HepG2 (cell line): ENCODE data around the gene ZNF678. TPM values are rescaled to one million over a fixed set of nuclear protein-coding genes. Genes with fewer than 3 reads are reported as not detected.

ENCODE experiments used
- ARID2 ChIP-seq: sonication (generic); formaldehyde crosslinking; IDR thresholded peaks from 2 replicates; pipeline ENCODE4 v1.8.1; 2022; ENCODE audit warnings: mild to moderate bottlenecking, missing genetic modification reagents, borderline replicate concordance
- FOSL1 ChIP-seq: sonication (generic); formaldehyde crosslinking; IDR thresholded peaks from 2 replicates; pipeline ENCODE4 v1.9.0; 2021; ENCODE audit warnings: missing genetic modification reagents, borderline replicate concordance
- HNRNPLL ChIP-seq: fragments of 200-400 bp; formaldehyde crosslinking; IDR thresholded peaks from 2 replicates; pipeline ENCODE4 v1.6.1; 2017; ENCODE audit warnings: mild to moderate bottlenecking, low read depth, low read length; ENCODE audit not compliant: poor library complexity, severe bottlenecking
- HOXA3 ChIP-seq: sonication (generic); formaldehyde crosslinking; IDR thresholded peaks from 2 replicates; pipeline ENCODE4 v1.5.0; 2020; ENCODE audit warnings: missing genetic modification reagents
- IKZF4 ChIP-seq: sonication (generic); formaldehyde crosslinking; IDR thresholded peaks from 2 replicates; pipeline ENCODE4 v1.5.1; 2020; ENCODE audit warnings: borderline replicate concordance, mild to moderate bottlenecking, low read depth, missing genetic modification reagents; ENCODE audit errors: not compliant biosample characterization
- KMT2B ChIP-seq: IDR thresholded peaks from 2 replicates; pipeline ENCODE4 v1.6.1; 2016; ENCODE audit warnings: missing genetic modification reagents, missing compliant biosample characterization
- NFIB ChIP-seq: sonication (generic); formaldehyde crosslinking; IDR thresholded peaks from 2 replicates; pipeline ENCODE4 v1.9.0; 2021; ENCODE audit warnings: missing genetic modification reagents, mild to moderate bottlenecking, borderline replicate concordance
- RNF2 ChIP-seq: fragments of 450-650 bp; conservative IDR thresholded peaks from 2 replicates; pipeline ENCODE4 v1.6.1; 2016; ENCODE audit warnings: low read depth
- SMAD9 ChIP-seq: sonication (generic); formaldehyde crosslinking; IDR thresholded peaks from 2 replicates; pipeline ENCODE4 v1.5.1; 2020; ENCODE audit warnings: mild to moderate bottlenecking, missing genetic modification reagents
- SMC3 ChIP-seq: IDR thresholded peaks from 2 replicates; pipeline ENCODE4 v1.6.1; 2011; ENCODE audit warnings: low read length, improper control_type of control experiment
- polyA plus RNA-seq, 8 experiments: library from polyadenylated mRNA; depleted of rRNA in 3 of 8; stranded (reverse) in 7 of 8; unstranded in 1 of 8; fragments of >200 nt; fragmentation: Illumina TruSeq in 4 of 8; extraction: Trizol in 4 of 8; gene quantifications; 2 replicates each; pipeline versions ENCODE4 v1.2.1 to v1.2.3, GENCODE V29; 2011 to 2016; ENCODE audit warnings: low read depth in 4 of 8, missing spikeins in 1 of 8, mixed read lengths in 1 of 8; ENCODE audit not compliant: insufficient read depth in 1 of 8
- total RNA-seq, 5 experiments: library from RNA; depleted of rRNA; stranded (reverse); fragments of >200 nt; fragmentation: Illumina TruSeq; extraction: Trizol; gene quantifications; 2 replicates each; pipeline ENCODE4 v1.2.3, GENCODE V29; 2016; ENCODE audit warnings: low read depth in 1 of 5
- TF ChIP-seq, protein P1 (sequence below): sonication (generic); formaldehyde crosslinking; IDR thresholded peaks from 2 replicates; pipeline ENCODE4 v1.8.1; 2023; ENCODE audit warnings: mild to moderate bottlenecking, inconsistent platforms, moderate library complexity, missing genetic modification reagents, borderline replicate concordance
- TF ChIP-seq, protein P2 (sequence below), 2 experiments: sonication (generic) in 1 of 2; formaldehyde crosslinking in 1 of 2; IDR thresholded peaks; 2 replicates each; pipeline versions ENCODE4 v1.4.0 to v1.6.1; 2018 to 2020; ENCODE audit warnings: missing genetic modification reagents in 2 of 2, borderline replicate concordance in 1 of 2, low read depth in 1 of 2, mild to moderate bottlenecking in 1 of 2, missing biosample characterization in 1 of 2
- TF ChIP-seq, protein P3 (sequence below): sonication (generic); formaldehyde crosslinking; IDR thresholded peaks from 2 replicates; pipeline ENCODE4 v1.4.0; 2020; ENCODE audit warnings: missing genetic modification reagents
- TF ChIP-seq, protein P4 (sequence below): IDR thresholded peaks from 2 replicates; pipeline ENCODE4 v1.6.1; 2016
- TF ChIP-seq, protein P5 (sequence below): sonication (generic); formaldehyde crosslinking; IDR thresholded peaks from 2 replicates; pipeline ENCODE4 v1.4.0; 2020; ENCODE audit warnings: missing genetic modification reagents

Gene ZNF678
- total and polyA plus RNA-seq, 2 of the 13 experiments (the other 11 are each of a cell fraction or from before 2014, with no cell fraction given): 2.0 to 7.6 TPM

DNA sequence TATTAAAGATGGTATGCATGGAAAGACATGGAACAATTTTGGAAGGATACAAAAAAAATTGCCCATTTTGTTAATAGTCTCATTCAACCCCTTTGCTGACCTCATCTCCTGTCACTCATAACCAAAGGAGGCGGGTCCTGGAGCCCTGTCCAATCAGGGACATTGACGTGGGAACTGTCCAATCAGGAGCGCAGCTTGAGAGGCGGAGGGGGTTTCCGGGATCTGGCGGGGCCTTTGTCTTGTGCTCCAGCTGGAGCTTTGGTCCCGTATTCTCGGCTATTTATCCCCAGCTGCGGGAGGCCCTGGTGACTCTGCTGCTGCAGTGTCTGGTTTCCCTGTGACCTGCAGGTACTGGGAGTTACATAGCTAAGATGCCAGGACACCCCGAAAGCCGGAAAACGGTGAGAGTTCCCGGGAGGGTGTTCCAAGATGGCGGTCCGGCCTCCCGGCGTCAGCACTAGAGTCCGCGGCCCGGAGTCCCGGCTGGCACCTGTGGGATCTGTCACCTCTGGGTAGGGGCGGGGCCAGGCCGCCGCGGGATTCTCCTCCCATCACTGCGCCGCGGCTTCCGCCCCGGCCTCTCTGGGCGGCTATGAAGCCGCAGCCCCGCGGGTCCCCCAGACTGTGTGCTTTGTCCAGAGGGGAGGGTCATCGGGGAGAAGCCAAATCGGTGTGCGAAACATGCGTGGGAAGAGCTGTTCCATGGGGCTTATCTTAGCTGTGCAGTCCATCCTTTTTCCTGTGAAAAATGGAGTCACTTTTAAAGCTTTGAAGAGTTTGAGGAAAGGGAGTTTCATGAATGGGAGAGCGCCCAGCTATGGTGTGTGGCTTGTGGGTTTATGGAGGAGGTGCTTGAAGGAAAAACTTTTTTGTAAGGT, at the start of gene ZNF678 (continued):
- TF ChIP-seq, protein P1, sequence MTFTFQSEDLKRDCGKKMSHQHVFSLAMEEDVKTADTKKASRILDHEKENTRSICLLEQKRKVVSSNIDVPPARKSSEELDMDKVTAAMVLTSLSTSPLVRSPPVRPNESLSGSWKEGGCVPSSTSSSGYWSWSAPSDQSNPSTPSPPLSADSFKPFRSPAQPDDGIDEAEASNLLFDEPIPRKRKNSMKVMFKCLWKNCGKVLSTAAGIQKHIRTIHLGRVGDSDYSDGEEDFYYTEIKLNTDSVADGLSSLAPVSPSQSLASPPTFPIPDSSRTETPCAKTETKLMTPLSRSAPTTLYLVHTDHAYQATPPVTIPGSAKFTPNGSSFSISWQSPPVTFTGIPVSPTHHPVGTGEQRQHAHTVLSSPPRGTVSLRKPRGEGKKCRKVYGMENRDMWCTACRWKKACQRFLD (CRISPR knock-in tag): 0 out of 2 replicates have a peak, but pooled peaks have one; percentile 44
- TF ChIP-seq FOSL1 (CRISPR knock-in tag) (0 out of 2 replicates have a peak, but pooled peaks have one; percentile 5), HNRNPLL (peak; percentile 77), SMC3 (no peak), SMAD9 (CRISPR knock-in tag) (0 out of 2 replicates have a peak, but pooled peaks have one; percentile 51), KMT2B (peak; percentile 84), IKZF4 (peak; percentile 84), ARID2 (CRISPR knock-in tag) (peak; percentile 86; the same call in 1 of the 2 replicates), RNF2 (no peak), HOXA3 (CRISPR knock-in tag) (peak; percentile 95), NFIB (no peak)
- TF ChIP-seq, protein P2, sequence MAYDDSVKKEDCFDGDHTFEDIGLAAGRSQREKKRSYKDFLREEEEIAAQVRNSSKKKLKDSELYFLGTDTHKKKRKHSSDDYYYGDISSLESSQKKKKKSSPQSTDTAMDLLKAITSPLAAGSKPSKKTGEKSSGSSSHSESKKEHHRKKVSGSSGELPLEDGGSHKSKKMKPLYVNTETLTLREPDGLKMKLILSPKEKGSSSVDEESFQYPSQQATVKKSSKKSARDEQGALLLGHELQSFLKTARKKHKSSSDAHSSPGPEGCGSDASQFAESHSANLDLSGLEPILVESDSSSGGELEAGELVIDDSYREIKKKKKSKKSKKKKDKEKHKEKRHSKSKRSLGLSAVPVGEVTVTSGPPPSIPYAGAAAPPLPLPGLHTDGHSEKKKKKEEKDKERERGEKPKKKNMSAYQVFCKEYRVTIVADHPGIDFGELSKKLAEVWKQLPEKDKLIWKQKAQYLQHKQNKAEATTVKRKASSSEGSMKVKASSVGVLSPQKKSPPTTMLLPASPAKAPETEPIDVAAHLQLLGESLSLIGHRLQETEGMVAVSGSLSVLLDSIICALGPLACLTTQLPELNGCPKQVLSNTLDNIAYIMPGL (CRISPR knock-in tag; IDR thresholded peaks at IDR 0.05; ENCODE audit: borderline replicate concordance in 1 of 2, low read depth in 1 of 2): peak in 1 of 2 experiments; percentile 46; a peak in 1 of 4 replicates
- TF ChIP-seq, protein P3, sequence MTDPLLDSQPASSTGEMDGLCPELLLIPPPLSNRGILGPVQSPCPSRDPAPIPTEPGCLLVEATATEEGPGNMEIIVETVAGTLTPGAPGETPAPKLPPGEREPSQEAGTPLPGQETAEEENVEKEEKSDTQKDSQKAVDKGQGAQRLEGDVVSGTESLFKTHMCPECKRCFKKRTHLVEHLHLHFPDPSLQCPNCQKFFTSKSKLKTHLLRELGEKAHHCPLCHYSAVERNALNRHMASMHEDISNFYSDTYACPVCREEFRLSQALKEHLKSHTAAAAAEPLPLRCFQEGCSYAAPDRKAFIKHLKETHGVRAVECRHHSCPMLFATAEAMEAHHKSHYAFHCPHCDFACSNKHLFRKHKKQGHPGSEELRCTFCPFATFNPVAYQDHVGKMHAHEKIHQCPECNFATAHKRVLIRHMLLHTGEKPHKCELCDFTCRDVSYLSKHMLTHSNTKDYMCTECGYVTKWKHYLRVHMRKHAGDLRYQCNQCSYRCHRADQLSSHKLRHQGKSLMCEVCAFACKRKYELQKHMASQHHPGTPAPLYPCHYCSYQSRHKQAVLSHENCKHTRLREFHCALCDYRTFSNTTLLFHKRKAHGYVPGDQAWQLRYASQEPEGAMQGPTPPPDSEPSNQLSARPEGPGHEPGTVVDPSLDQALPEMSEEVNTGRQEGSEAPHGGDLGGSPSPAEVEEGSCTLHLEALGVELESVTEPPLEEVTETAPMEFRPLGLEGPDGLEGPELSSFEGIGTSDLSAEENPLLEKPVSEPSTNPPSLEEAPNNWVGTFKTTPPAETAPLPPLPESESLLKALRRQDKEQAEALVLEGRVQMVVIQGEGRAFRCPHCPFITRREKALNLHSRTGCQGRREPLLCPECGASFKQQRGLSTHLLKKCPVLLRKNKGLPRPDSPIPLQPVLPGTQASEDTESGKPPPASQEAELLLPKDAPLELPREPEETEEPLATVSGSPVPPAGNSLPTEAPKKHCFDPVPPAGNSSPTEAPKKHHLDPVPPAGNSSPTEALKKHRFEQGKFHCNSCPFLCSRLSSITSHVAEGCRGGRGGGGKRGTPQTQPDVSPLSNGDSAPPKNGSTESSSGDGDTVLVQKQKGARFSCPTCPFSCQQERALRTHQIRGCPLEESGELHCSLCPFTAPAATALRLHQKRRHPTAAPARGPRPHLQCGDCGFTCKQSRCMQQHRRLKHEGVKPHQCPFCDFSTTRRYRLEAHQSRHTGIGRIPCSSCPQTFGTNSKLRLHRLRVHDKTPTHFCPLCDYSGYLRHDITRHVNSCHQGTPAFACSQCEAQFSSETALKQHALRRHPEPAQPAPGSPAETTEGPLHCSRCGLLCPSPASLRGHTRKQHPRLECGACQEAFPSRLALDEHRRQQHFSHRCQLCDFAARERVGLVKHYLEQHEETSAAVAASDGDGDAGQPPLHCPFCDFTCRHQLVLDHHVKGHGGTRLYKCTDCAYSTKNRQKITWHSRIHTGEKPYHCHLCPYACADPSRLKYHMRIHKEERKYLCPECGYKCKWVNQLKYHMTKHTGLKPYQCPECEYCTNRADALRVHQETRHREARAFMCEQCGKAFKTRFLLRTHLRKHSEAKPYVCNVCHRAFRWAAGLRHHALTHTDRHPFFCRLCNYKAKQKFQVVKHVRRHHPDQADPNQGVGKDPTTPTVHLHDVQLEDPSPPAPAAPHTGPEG (CRISPR knock-in tag): 0 out of 2 replicates have a peak, but pooled peaks have one; percentile 33
- TF ChIP-seq, protein P4, sequence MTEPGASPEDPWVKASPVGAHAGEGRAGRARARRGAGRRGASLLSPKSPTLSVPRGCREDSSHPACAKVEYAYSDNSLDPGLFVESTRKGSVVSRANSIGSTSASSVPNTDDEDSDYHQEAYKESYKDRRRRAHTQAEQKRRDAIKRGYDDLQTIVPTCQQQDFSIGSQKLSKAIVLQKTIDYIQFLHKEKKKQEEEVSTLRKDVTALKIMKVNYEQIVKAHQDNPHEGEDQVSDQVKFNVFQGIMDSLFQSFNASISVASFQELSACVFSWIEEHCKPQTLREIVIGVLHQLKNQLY (CRISPR knock-in tag): no peak
- TF ChIP-seq, protein P5, sequence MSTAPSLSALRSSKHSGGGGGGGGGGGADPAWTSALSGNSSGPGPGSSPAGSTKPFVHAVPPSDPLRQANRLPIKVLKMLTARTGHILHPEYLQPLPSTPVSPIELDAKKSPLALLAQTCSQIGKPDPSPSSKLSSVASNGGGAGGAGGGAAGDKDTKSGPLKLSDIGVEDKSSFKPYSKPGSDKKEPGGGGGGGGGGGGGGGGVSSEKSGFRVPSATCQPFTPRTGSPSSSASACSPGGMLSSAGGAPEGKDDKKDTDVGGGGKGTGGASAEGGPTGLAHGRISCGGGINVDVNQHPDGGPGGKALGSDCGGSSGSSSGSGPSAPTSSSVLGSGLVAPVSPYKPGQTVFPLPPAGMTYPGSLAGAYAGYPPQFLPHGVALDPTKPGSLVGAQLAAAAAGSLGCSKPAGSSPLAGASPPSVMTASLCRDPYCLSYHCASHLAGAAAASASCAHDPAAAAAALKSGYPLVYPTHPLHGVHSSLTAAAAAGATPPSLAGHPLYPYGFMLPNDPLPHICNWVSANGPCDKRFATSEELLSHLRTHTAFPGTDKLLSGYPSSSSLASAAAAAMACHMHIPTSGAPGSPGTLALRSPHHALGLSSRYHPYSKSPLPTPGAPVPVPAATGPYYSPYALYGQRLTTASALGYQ (CRISPR knock-in tag): no peak
